Middle frontal gyrus (tissue), 1 donor: ENCODE data around the gene GKN2.

Source experiments
- DNase-seq: peaks from one replicate; pipeline ENCODE4 v3.0.0-alpha.2; 2015; ENCODE audit warnings: low spot score; ENCODE audit errors: extremely low spot score

The GKN2 gene, protein sequence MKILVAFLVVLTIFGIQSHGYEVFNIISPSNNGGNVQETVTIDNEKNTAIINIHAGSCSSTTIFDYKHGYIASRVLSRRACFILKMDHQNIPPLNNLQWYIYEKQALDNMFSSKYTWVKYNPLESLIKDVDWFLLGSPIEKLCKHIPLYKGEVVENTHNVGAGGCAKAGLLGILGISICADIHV

DNA sequence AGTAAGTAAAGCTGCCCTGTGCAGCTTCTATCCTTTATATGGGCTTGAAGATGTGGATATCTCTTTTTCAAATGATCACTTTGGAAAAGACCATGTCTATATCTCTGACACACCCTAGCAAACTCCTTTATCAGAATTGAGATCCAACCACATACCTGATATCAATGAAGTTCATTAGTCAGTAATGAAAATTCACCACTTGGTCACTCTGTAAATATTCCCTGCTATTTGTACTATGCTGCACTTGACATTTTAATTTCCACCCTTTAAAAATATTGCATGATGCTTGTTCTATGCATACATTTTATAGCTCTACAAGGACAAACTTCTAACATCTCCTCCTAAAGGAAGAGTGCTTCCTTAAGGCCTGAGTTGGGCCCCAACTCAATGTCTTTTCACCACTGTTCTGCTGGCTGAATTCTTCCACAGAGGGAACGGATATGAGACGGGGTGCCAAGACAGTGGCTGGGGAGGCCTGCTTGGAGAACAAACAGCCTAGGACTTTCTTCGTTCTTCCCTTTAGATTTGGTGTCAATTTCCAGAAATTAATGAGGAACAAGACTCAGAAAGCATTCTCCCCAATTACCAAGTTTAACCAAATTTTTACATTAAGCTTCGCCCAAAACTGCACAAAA lies at the start of gene GKN2:
Gene GKN2 (minus strand): TSS at position 7 of the 635 bp plus-strand sequence. CDS start 32 bp downstream, outside the sequence.
- DNase-seq: no peak

DNA sequence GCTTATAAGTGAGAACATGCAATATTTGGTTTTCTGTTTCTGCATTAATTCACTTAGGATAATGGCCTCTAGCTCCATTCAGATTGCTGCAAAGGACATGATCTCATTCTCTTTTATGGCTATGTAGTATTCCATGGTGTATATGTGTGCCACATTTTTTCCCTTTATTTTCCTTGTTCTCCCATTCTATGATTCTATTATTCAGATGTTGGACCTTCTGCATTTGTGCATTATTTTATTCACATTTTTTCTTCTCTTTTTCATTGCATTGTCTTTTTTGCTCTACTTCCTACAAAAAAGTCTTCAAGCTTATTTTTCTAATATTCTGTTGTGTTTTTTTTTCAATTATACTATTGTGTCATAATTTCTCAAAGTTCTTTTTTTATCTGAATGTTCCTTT lies 49.2 kb upstream of the GKN2 start:
- no peak for DNase-seq

DNA sequence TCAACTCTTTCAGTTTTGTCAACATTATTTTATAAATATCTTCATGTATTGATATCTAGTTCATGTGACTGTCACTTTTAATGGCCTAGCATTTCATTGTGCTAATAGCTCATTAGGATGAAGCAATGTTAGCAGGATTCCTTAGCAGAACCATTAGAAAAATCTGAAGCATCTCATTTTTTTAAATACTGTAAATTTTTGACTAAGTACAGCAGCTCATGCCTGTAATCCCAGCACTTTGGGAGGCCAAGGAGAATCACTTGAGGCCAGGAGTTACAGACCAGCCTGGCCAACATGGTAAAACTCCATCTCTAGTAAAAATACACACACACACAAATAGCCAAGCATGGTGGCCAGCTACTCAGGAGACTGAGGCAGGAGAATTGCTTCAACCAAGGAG lies 44.7 kb upstream of the GKN2 start:
- no peak for DNase-seq

DNA sequence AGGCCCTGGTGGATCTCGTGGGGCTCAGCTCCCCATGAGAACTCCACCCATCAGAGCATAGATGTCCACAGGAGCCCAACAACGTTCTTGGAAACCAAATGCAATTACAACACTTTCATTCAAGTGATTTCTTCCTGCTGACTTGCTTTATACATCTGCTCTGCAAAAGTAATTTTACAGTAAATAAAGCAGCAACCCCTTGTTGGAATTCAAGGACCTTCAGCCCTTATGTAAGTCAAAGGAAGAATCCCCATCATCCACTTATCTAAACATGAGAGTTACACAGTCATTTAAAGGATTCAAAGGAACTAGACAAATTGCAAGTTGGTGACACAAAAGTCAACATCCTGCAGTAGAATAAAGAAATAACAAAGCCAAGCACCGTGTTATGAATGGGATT lies 43.2 kb upstream of the GKN2 start:
- no peak for DNase-seq

DNA sequence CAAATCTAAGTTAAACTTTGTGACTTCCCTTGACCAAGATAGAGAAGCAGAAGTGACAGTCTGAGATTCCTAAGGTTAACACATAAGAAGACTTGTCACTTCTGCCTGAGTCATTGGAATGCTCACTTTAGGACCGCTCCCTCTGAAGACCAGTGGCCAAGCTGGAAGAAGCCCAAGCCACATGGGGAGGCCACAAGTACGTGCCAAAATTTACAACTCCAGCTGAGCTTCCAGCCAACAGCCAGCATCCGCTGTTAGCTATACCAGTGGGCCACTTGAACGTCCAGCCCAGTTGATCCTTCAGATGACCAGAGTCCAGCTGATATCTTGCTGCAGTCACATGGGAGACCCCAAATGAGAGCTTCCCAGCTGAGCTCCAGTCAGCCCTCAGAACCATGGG lies 42.2 kb upstream of the GKN2 start:
- DNase-seq: no peak

DNA sequence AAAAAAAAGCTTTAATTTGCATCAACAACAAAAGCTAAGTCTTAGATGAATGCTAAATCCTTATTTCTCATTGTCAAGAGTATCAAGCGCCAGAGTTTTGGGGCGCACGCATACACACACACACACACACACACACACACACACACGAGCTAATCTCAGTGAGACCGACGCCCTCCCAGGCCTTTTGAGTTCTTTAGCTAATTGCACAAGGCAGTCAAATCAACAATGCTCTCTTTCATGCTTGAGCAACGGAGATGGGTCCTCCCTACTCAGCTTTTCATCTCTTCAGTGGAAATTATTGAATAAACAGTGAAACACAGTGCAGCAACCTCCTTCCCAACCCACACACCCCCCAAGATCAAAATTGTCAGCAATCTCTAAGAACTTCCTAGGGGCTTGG lies 41.0 kb upstream of the GKN2 start:
- DNase-seq: no peak

DNA sequence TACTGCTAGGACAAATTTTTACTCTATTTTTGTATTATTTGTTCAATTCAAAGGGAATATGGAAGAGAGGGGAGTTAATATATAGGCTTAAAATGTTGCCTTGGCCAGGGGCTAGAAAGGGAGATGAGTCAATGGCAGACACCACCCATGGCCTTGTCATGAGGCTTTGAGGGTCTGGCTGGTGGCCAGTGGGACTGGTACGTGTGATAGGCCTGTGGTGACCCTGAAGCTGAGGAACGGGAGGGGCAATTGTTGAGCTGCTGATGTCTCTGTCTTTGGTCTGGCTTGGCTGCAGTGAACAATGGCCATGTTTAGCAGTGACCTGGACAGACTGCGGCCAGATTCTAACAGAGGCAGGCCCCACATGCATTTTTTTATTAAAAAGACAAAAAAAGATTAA lies 40.2 kb upstream of the GKN2 start:
- no peak for DNase-seq

DNA sequence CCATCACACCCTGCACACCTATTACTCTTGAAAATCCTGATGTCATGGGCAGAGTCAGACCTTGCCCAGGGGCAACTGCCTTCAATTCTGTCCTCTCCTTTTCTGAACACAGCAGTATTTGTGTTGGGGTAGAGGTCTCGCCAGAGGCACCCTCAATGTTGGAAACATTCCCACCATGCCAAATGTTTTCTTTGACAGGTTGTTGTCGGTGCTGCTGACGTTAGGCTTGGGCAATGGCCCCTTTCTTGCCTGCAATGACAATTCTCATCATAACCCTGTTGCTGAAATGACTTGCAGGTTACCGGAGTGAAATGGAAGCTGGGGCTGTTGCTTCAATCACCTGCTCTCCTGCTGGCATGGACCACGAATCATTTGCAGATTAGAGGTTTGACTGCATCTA lies 39.6 kb upstream of the GKN2 start:
- no peak for DNase-seq

DNA sequence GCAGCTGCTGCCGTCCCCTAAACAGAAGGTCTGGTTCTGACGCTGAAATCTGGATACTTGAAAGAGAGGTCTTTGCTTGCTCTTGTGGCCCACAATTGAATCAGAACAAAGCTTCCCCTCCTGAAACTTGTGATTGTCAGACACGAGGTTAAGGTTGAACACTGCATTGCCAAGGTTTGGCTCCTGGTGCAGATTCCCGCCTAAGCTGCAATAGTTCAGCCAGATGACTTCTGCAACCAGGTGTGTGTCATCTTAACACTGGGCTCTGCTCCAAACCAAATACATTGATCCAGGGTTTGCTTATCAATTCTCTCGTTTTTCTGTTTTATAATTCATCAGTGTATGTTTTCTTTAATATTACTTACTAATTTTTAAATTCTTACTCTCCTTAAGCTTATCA lies 36.3 kb upstream of the GKN2 start:
- DNase-seq: no peak

DNA sequence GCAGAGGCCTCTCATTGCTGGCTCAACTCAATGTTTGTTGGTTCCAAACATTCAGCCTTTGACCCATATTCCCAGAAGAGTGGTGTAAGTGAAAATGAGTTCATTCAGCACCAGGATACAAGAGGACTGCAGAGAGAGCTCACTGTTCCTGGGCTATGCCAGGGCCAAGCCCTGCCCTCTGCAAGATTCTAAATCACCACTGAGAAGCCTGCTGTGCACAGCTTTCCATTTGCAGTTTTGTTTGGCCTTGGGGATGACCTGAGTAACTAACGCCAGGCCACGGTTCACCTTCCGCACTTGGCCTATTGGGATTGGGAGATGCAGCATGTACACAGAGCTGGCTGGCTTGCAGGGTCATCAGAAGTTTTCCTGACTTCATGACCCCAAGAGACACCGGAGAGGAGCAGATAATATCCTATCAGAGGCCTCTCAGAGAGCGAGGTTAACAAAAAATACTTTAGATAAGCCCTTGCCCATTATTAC lies 34.4 kb upstream of the GKN2 start:
- DNase-seq: no peak

DNA sequence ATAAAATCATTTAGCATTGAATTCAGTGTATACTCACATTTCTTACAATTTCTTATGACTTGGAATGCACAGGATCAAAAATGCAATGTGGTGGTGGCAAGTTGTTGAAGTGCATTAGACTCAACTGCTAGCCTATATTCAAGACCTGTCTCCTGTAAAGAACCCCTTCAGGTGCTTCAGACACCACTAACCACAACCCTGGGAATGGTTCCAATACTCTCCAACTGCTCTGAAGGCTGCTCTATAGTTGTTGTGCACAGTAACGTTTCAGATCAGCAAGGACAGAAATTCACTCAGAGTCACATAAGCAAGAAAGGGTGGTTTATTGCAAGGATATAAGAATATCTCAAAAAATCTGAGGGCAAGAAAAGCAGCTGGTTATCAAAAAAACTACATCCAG lies 28.3 kb upstream of the GKN2 start:
- DNase-seq: no peak

DNA sequence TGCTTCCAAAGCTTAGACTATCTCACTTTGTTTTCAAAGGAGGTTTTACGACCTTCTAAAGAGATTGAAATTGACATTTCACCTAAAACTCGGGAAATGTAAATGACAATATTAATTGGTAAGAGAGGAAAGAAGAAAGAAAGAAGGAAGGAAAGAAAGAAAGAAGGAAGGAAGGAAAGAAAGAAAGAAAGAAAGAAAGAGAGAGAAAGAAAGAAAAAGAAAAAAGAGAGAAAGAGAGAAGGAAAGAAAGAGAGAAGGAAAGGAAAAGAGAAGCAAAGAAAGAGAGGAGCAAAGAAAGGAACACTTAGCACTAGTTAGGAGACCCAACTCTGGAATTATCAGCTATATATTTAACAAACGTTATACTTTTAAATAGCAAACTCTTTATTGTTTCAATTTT lies 25.4 kb upstream of the GKN2 start:
- no peak for DNase-seq

DNA sequence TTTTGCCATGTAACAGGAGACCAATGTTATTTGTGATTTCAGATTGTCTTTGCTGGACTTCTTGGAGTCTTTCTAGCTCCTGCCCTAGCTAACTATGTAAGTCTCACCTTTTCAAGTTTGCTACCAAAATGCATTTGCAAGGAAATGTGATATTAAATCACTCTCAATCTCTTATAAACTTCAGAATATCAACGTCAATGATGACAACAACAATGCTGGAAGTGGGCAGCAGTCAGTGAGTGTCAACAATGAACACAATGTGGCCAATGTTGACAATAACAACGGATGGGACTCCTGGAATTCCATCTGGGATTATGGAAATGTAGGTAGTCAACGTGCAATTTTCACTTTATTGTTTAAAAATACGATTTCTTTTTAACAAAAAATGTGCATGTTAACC lies 24.8 kb upstream of the GKN2 start:
- DNase-seq: no peak

DNA sequence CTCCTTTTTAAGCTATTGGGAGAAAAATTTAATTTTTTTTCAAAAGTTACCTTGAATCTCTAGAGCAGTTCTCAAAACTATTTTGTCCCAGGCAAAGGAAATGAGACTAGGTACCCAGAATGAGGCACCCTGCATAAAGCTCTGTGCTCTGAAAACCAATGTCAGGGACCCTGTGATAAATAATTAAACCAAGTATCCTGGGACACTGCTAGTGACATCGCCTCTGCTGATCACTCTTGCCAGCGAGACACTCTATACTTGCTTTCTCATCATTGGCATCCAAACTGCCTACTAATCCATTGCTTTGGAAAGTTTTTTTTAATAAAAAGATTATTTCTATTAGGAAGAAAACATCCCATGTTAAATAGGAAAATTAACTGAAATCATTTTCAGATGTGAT lies 23.2 kb upstream of the GKN2 start:
- DNase-seq: no peak

DNA sequence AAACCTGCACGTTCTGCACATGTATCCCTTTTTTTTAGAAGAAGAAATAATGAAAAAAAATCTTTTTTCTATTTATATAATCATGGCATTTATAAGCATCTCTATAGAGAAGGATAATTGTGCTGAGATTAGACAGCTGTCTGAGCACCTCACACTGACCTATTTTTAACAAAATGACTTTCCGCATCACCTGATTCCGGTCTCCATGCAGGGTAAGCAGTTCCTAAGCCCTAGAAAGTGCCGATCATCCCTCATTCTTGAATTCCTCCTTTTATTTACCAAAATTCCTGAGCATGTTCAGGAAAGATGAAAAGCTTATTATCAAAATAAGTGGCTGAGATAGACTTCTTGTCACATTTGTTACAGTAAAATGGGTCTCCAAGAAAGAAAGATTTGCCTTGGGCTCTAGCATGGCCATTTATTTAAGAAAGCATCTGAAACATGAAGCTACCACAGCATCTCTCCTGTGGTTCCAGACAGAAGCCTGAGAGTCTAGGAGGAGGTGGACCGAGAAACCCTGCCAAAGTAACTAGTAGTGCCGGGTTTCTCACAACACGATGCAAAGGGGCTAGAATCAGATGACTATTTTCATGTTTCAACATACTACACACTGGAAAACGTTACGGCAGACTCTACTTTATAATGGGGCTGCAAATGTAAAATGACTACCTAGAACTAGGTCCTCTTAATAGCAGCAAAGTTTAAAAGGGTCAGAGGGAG lies 22.4 kb upstream of the GKN2 start:
- no peak for DNase-seq

DNA sequence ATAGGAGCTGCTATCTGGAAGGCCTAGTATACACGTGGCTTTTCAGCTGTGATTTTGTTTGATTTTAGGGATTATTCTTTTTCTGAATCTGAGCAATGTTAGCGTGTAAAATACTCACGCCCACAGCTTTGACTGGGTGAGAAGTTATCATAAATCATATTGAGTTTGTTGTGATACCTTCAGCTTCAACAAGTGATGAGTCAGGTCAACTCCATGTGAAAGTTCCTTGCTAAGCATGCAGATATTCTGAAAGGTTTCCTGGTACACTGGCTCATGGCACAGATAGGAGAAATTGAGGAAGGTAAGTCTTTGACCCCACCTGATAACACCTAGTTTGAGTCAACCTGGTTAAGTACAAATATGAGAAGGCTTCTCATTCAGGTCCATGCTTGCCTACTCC lies 21.6 kb upstream of the GKN2 start, which contains the start of gene GKN1:
Gene GKN1 (plus strand): TSS at position 386 of the 400 bp plus-strand sequence. CDS start 42 bp downstream, outside the sequence.
- no peak for DNase-seq

DNA sequence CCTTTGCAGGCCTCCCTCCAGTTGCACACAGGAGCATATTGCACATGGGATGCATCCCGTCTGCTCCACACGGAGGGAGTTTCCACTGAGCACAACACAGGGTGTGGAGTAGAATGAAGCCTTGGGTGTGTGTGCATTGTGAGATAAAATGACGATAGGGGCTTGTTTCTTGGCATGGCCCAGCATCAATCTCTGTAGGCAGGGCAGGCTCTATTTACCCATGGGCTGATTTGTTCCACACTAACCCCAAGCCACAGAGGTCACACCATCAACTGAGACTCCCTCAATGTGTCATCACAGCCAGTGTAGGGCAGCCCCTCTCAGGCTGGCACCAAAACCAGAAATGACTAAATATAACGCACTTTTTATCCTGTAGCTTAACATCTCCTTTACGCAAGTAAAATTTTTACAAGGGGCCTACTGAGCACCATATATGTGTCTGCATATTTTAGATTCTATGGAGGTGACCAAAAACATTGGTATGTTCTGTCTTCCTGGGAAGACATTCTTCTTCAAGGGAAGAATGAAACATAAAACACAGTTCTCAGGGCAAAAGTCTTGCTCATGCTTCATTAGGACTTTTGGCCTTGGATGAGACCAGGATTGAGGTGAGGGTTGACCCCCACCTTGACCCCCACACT lies 19.0 kb upstream of the GKN2 start:
- no peak for DNase-seq

DNA sequence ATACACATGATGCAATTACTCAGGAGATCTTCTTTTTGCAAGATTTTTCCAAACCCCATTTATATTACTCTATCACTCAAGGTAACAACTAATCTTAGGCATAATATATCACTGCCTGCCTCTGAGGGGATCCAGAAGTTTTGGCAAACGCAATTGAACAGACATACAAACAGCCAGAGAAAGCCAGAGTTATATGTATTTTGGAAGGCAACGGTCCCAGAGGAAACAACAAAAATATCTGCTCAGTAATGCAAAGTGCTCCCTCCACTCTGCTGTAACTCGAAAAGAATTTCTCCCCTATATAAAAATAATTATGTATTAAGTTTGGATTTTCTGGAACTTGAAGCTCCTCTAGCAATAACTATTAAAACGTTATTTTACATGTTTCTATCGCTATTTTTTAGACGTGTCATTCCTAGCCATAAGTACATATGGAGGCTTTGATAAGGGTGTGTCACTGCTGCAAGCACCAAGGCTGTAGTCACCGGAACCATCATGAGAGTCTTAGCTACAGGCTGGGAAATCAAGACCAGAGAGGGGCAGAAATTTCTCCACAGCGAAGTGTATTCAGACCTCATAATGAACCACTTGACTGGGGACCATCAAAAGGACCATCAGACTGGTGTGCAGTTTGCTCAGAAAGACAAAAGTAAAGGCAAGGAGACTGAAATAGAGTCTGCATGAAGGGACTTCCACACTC lies 18.0 kb upstream of the GKN2 start:
- no peak for DNase-seq

DNA sequence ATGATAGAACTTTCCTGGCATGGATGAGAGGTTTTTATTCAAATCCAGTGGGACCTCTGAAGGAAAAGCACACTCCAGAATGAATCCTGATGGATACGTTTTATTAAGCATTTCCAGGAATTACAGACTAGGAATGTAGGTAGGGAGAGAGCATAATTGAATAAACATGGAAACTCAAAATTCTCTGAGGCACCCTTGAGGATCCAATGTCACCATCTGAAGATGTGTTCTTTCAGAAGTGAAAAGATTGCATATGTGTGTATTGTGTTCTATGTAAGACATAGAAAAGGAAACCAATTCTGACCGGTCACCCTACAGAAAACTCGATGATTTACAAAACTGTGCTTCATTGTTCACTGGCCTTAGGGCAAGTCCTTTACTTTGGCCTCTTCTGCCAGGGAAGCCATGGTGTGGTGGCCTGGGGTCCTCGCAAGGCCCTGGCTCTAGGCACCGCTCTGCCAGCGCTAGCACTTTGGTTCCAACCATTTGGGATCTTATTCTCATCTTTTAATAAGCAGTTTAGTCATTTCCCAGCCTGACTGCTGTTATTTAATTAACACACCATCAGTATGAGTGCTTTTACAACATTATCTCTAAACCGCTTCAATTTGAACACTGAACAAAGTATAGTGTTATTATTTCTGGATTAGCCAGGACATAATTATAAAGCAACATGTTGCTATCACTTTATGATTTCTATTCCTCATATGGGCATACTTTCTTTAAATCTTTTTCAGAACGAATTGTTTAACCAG lies 17.2 kb upstream of the GKN2 start:
- DNase-seq: no peak

DNA sequence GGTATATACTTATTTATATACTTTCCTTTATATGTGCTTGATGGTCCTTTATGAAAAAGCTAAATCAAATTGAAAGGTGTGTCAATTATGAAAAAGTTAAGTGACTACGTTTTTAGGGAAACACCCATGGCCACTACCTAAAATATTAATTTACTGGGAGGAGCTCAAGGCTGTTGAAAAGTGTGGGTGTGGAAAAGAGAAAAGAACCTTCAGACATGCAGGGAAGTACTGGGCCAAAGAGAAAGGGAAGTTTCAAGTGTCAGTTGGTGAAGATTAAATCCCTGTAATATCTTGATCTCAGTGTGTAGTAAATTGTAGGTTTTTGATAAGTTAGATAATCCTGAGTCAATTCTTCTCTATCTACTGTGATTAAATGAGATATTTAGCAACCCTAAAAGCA lies 15.5 kb upstream of the GKN2 start:
- DNase-seq: no peak

DNA sequence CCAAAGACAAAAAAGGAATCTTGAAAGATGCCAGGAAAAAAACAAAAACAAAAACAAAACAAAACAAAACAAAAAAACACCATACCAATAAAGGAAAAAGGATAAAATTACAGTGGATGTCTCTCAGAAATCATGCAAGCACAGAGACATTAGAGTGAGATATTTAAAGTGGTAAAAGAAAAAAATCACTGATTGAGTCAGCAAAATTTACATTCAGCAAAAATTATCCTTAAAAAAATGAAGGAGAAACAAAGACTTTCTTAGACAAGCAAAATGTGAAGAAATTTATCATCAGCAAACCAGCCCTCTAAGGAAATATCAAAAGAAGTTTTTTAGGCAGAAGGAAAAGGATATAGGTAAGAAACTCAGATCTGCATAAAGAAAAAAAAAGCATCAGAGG lies 11.6 kb upstream of the GKN2 start:
- DNase-seq: no peak
